Nephron progenitor cell (in vitro differentiated cells): ENCODE results near the gene CTNND2.
"Not testable (repeated sequence)": the region's sequence is repeated elsewhere in the genome, so short reads cannot be mapped to it uniquely, and the experiment has no call there.

Experiments used
- DNase-seq: peaks from one replicate; pipeline ENCODE4 v3.0.0; 2021
- H3K27ac Mint-ChIP-seq: 2 replicates; pipeline ENCODE4 v1.8.0; 2021; ENCODE audit warnings: mild to moderate bottlenecking, moderate library complexity, mixed read lengths
- H3K27me3 Mint-ChIP-seq: 2 replicates; pipeline ENCODE4 v1.8.0; 2021; ENCODE audit warnings: mild to moderate bottlenecking, low read depth, mixed read lengths; ENCODE audit not compliant: poor library complexity
- H3K36me3 Mint-ChIP-seq: 2 replicates; pipeline ENCODE4 v1.8.0; 2021; ENCODE audit warnings: low read depth, mixed read lengths
- H3K4me1 Mint-ChIP-seq: 2 replicates; pipeline ENCODE4 v1.8.0; 2021; ENCODE audit warnings: mixed read lengths
- H3K4me3 Mint-ChIP-seq: 2 replicates; pipeline ENCODE4 v1.8.0; 2021; ENCODE audit warnings: mild to moderate bottlenecking, moderate library complexity, mixed read lengths
- H3K9me3 Mint-ChIP-seq: 2 replicates; pipeline ENCODE4 v1.8.0; 2021; ENCODE audit warnings: mild to moderate bottlenecking, moderate library complexity, mixed read lengths
- TF ChIP-seq, protein P1 (sequence below): fragments of 200-600 bp; sonication (generic); IDR thresholded peaks from 2 replicates; pipeline ENCODE4 v1.5.0; 2021; ENCODE audit warnings: antibody characterized with exemption

Gene CTNND2

DNA sequence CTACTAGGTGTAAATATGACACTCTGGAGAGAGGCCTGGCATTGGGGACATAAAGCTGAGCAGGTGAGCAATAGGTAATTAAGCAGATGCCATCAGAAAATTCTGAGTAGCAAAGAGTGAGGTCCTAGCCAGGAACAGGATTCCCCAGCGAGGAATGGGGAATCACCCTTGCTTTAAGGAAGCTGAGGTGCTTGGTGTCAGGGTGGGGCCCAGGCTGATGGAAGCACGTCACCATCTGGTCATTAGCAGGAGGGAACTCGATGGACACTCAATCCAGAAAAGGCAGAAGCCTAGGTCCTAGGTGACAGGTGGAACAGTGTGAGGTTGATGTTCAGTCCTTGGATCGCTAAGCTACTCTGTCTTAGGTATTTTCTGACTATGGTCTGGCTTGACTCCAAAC is 580.5 kb downstream of the CTNND2 start:
- Mint-ChIP-seq H3K27me3 (peaks cover 4% of the 10 kb centered on the region), H3K4me3 (no peak overlapping the region), H3K27ac (no peak overlapping the region), H3K9me3 (peaks cover 5% of the 10 kb centered on the region), H3K36me3 (no peaks in the 10 kb centered on the region), H3K4me1 (peaks cover 10% of the 10 kb centered on the region)
- TF ChIP-seq, protein P1, sequence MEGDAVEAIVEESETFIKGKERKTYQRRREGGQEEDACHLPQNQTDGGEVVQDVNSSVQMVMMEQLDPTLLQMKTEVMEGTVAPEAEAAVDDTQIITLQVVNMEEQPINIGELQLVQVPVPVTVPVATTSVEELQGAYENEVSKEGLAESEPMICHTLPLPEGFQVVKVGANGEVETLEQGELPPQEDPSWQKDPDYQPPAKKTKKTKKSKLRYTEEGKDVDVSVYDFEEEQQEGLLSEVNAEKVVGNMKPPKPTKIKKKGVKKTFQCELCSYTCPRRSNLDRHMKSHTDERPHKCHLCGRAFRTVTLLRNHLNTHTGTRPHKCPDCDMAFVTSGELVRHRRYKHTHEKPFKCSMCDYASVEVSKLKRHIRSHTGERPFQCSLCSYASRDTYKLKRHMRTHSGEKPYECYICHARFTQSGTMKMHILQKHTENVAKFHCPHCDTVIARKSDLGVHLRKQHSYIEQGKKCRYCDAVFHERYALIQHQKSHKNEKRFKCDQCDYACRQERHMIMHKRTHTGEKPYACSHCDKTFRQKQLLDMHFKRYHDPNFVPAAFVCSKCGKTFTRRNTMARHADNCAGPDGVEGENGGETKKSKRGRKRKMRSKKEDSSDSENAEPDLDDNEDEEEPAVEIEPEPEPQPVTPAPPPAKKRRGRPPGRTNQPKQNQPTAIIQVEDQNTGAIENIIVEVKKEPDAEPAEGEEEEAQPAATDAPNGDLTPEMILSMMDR = no peak
- DNase-seq = no peak

- Mint-ChIP-seq H3K9me3 (peaks cover 5% of the 10 kb centered on the region), H3K36me3 (no peaks in the 10 kb centered on the region), H3K4me3 (no peak overlapping the region), H3K4me1 (peaks cover 10% of the 10 kb centered on the region), H3K27me3 (peaks cover 4% of the 10 kb centered on the region), H3K27ac (no peak overlapping the region)
- TF ChIP-seq, protein P1 = no peak
- DNase-seq = no peak
These were observed 582.1 kb downstream of the CTNND2 start for GRCh38 chr5:11322133-11322532.

- Mint-ChIP-seq H3K4me1 (peaks cover 9% of the 10 kb centered on the region), H3K9me3 (peaks cover 5% of the 10 kb centered on the region), H3K27me3 (peaks cover 4% of the 10 kb centered on the region), H3K4me3 (no peak overlapping the region), H3K27ac (peak overlapping the region; percentile 77), H3K36me3 (no peaks in the 10 kb centered on the region)
- TF ChIP-seq, protein P1 = no peak
- DNase-seq = no peak
These were observed 584.2 kb downstream of the CTNND2 start for GRCh38 chr5:11319836-11320580.

- not testable (repeated sequence) for DNase-seq, H3K36me3 Mint-ChIP-seq, H3K4me1 Mint-ChIP-seq, H3K27me3 Mint-ChIP-seq, H3K4me3 Mint-ChIP-seq, H3K9me3 Mint-ChIP-seq, H3K27ac Mint-ChIP-seq
These were observed 590.6 kb downstream of the CTNND2 start for GRCh38 chr5:11313694-11314093.

DNA sequence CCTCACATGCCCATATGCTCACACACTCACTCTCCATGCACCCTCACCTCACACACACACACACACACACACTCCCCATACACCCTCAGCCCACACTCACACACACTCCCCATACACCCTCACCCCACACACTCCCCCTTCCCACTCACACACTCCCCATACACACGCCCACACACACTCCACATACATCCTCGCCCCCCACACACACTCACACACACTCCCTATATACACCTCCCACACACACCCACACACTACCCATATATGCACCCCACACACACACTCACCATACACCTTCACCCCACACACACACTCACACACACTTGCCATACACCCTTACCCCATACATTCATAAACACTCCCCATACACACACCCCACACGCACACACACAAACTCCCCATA is 592.5 kb downstream of the CTNND2 start:
- Mint-ChIP-seq H3K9me3 (no peaks in the 10 kb centered on the region), H3K27me3 (no peaks in the 10 kb centered on the region), H3K4me1 (no peaks in the 10 kb centered on the region), H3K4me3 (no peak overlapping the region), H3K27ac (no peak overlapping the region), H3K36me3 (no peaks in the 10 kb centered on the region)
- DNase-seq = no peak
- TF ChIP-seq, protein P1 = no peak

- no peaks in the 10 kb centered on the region for H3K36me3 Mint-ChIP-seq
- H3K27me3 Mint-ChIP-seq = no peaks in the 10 kb centered on the region
- no peaks in the 10 kb centered on the region for H3K4me1 Mint-ChIP-seq
- no peak for DNase-seq
- TF ChIP-seq, protein P1 = no peak
- H3K4me3 Mint-ChIP-seq = no peak overlapping the region
- no peaks in the 10 kb centered on the region for H3K9me3 Mint-ChIP-seq
- no peak overlapping the region for H3K27ac Mint-ChIP-seq
These were observed 593.0 kb downstream of the CTNND2 start for GRCh38 chr5:11311272-11311671.
